Caco-2 (cell line): ENCODE results near the gene SPART. TPM values are rescaled to one million over a fixed set of nuclear protein-coding genes. Genes with fewer than 3 reads are reported as not detected.
"Not testable (repeated sequence)": the region's sequence is repeated elsewhere in the genome, so short reads cannot be mapped to it uniquely, and the experiment has no call there.

Source experiments
- BruUV-seq: library from RNA; stranded (reverse); fragments of 400-500 nt; replicated peaks from 2 replicates; lab custom pipeline; 2021; lab: Mats Ljungman, UMichigan
- CTCF ChIA-PET: fragments of 300-600 bp; sonication (Branson Sonifier 250); formaldehyde crosslinking; loops from one replicate; lab custom pipeline; 2022; ENCODE audit warnings: antibody characterized with exemption; lab: Charles Lee
- POLR2A ChIA-PET: fragments of 300-600 bp; sonication (Branson Sonifier 250); formaldehyde crosslinking; loops from one replicate; lab custom pipeline; 2022; ENCODE audit warnings: antibody characterized with exemption; lab: Charles Lee
- DNase-seq, 2 experiments: peaks; one replicate each; pipeline versions ENCODE4 v3.0.0 to v3.0.0-alpha.2; 2020 to 2022
- H3K27me3 ChIP-seq: replicated peaks from 2 replicates; pipeline ENCODE4 v1.6.0; 2011; ENCODE audit warnings: low read length; ENCODE audit not compliant: control insufficient read depth, insufficient read depth
- H3K36me3 ChIP-seq: 2 replicates; pipeline ENCODE4 v1.5.1; 2011; ENCODE audit warnings: low read length; ENCODE audit not compliant: control insufficient read depth, insufficient read depth
- H3K4me1 ChIP-seq: fragments of 250-450 bp; sonication (Bioruptor Pico); 2 replicates; pipeline ENCODE4 v1.5.1; 2020; ENCODE audit warnings: mild to moderate bottlenecking
- H3K4me3 ChIP-seq: 2 replicates; pipeline ENCODE4 v1.5.1; 2011; ENCODE audit warnings: low read depth, mild to moderate bottlenecking, control low read depth, low read length
- H3K9me3 ChIP-seq: fragments of 250-450 bp; sonication (Bioruptor Pico); 2 replicates; pipeline ENCODE4 v1.5.1; 2020; ENCODE audit warnings: mild to moderate bottlenecking, moderate library complexity
- H3K27ac Mint-ChIP-seq: one replicate; pipeline ENCODE4 v1.8.0; 2022; ENCODE audit warnings: mixed read lengths; ENCODE audit not compliant: unreplicated experiment
- H3K27me3 Mint-ChIP-seq: one replicate; pipeline ENCODE4 v1.8.0; 2022; ENCODE audit warnings: mixed read lengths; ENCODE audit not compliant: insufficient read depth, unreplicated experiment
- H3K36me3 Mint-ChIP-seq: one replicate; pipeline ENCODE4 v1.8.0; 2022; ENCODE audit warnings: mild to moderate bottlenecking, mixed read lengths; ENCODE audit not compliant: insufficient read depth, unreplicated experiment
- H3K4me1 Mint-ChIP-seq: one replicate; pipeline ENCODE4 v1.8.0; 2022; ENCODE audit warnings: low read depth, mixed read lengths; ENCODE audit not compliant: unreplicated experiment
- H3K4me3 Mint-ChIP-seq: one replicate; pipeline ENCODE4 v1.8.0; 2022; ENCODE audit warnings: mild to moderate bottlenecking, moderate library complexity, mixed read lengths; ENCODE audit not compliant: unreplicated experiment
- H3K9me3 Mint-ChIP-seq: one replicate; pipeline ENCODE4 v1.8.0; 2022; ENCODE audit warnings: mixed read lengths; ENCODE audit not compliant: unreplicated experiment
- intact Hi-C: fragments of 100-400 bp; cut with micrococcal nuclease; formaldehyde crosslinking; loops from one replicate; pipeline ENCODE4 v1.10.0; 2022; ENCODE audit not compliant: unreplicated experiment
- total RNA-seq: library from RNA; stranded (reverse); gene quantifications from 2 replicates; pipeline ENCODE4 v1.2.3, GENCODE V29; 2022
- TF ChIP-seq, protein P1 (sequence below), 2 experiments: fragments of 200-600 bp in 1 of 2; IDR thresholded peaks; 1 replicate in 1 of 2; 2 replicates in 1 of 2; pipeline versions ENCODE4 v1.5.1 to v1.8.0; 2011 to 2022; ENCODE audit warnings: antibody characterized with exemption in 1 of 2, control low read depth in 1 of 2, inconsistent platforms in 1 of 2, low read depth in 1 of 2, low read length in 1 of 2, mild to moderate bottlenecking in 1 of 2, moderate library complexity in 1 of 2; ENCODE audit not compliant: insufficient read depth in 1 of 2, severe bottlenecking in 1 of 2, unreplicated experiment in 1 of 2

The SPART gene
- total RNA-seq, 1 experiment from 2014 or later, result not detected

DNA sequence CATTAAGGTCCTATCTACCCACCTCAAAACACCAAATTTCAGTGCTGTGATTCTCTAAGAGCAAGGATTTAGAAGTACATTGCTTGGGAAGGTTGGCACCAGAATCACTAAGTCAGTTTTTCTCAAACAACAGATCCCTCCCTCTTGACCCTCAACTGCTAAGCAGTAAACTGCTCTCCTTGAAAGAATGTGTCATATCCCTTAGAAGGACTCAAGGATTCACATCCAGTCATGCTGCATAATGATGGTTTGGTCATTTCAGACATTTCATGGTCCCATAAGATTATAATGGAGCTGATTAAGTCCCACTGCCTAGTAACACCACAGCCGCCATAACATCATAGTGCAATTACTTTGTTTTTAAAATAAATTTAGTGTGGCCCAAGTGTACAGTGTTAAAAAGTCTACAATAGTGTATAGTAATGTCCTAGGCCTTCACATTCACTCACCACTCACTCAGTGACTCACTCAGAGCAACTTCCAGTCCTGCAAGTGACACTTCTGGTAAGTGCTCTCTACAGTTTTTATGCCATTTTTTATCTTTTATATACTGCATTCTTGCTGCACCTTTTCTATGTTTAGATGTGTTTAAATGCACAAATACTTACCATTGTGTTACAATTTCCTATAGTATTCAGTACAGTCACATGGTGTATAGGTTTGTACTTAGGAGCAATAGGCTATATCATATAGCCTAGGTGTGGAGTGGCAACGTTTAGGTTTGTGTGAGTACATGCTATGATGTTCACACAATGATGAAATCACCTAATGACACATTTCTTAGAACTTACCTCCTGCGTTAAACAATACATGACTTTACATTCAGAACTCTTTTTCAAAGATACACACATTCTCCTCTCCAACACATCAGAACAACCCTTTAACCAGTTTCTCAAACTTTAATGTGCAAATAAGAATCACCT lies 32.9 kb downstream of the SPART start:
- POLR2A ChIA-PET, result no interaction called here
- no peaks in the 10 kb centered on the region for H3K36me3 Mint-ChIP-seq

DNA sequence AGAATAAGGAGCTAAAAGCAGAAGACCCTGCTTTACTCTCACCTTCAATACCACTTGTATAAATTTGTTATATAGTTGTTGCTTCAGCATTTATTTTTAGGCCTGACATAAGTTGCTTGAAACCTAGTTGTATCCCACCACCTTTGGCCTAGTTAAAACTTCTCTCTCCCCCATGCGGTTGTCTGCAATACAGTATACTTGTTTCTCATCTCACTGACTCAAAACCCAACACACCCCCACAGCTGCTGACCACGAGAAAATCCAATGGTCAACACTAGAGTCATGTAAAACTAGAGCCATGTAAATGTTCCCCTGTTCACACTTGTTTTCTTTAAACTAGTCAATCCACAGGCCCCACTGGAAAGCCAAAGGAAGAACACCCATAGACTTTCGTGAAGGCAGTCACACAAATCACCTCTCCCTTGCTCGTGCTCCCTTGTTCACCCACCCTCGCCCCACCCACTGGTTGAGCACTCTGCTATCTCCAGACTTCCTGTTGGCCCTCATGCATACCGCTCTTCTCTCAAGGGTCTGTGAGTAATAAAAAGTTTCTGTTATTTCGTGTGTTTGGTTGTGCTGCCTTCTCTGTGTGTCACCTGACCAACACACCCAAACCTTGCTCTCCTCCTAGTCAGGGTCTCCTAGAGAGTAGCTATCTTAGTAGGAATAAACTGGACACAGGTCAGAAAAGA lies 35.6 kb downstream of the SPART start:
- Histone ChIP-seq H3K36me3 (no peaks in the 10 kb centered on the region), H3K4me3 (no peak overlapping the region), H3K27me3 (no peaks in the 10 kb centered on the region), H3K4me1 (no peaks in the 10 kb centered on the region), H3K9me3 (no peaks in the 10 kb centered on the region; the same call in 1 of the 2 replicates)
- no TSS peak for BruUV-seq
- Mint-ChIP-seq H3K9me3 (no peaks in the 10 kb centered on the region), H3K27ac (no peak overlapping the region), H3K27me3 (no peaks in the 10 kb centered on the region), H3K4me3 (no peak overlapping the region), H3K36me3 (no peaks in the 10 kb centered on the region), H3K4me1 (no peaks in the 10 kb centered on the region)
- DNase-seq, result no peak
- CTCF ChIA-PET, result no interaction called here
- intact Hi-C loops, result no loop called here
- POLR2A ChIA-PET, result no interaction called here
- TF ChIP-seq, protein P1, sequence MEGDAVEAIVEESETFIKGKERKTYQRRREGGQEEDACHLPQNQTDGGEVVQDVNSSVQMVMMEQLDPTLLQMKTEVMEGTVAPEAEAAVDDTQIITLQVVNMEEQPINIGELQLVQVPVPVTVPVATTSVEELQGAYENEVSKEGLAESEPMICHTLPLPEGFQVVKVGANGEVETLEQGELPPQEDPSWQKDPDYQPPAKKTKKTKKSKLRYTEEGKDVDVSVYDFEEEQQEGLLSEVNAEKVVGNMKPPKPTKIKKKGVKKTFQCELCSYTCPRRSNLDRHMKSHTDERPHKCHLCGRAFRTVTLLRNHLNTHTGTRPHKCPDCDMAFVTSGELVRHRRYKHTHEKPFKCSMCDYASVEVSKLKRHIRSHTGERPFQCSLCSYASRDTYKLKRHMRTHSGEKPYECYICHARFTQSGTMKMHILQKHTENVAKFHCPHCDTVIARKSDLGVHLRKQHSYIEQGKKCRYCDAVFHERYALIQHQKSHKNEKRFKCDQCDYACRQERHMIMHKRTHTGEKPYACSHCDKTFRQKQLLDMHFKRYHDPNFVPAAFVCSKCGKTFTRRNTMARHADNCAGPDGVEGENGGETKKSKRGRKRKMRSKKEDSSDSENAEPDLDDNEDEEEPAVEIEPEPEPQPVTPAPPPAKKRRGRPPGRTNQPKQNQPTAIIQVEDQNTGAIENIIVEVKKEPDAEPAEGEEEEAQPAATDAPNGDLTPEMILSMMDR (IDR thresholded peaks at IDR 0.05; ENCODE audit: insufficient read depth in 1 of 2, low read depth in 1 of 2, low read length in 1 of 2, severe bottlenecking in 1 of 2, unreplicated experiment in 1 of 2), result no peak

More for the DNA sequence above, 32.9 kb downstream of the SPART start:
- CTCF ChIA-PET, result no interaction called here
- TF ChIP-seq, protein P1 (IDR thresholded peaks at IDR 0.05; ENCODE audit: insufficient read depth in 1 of 2, low read depth in 1 of 2, low read length in 1 of 2, severe bottlenecking in 1 of 2, unreplicated experiment in 1 of 2), result no peak
- no TSS peak for BruUV-seq
- Mint-ChIP-seq H3K27me3 (peaks cover 3% of the 10 kb centered on the region), H3K4me1 (no peaks in the 10 kb centered on the region), H3K4me3 (no peak overlapping the region), H3K27ac (no peak overlapping the region), H3K9me3 (peaks cover 6% of the 10 kb centered on the region)
- intact Hi-C loops, result no loop called here
- Histone ChIP-seq H3K27me3 (no peaks in the 10 kb centered on the region), H3K4me3 (no peak overlapping the region), H3K36me3 (no peaks in the 10 kb centered on the region), H3K9me3 (no peaks in the 10 kb centered on the region; the same call in 1 of the 2 replicates), H3K4me1 (no peaks in the 10 kb centered on the region)
- DNase-seq, result no peak

DNA sequence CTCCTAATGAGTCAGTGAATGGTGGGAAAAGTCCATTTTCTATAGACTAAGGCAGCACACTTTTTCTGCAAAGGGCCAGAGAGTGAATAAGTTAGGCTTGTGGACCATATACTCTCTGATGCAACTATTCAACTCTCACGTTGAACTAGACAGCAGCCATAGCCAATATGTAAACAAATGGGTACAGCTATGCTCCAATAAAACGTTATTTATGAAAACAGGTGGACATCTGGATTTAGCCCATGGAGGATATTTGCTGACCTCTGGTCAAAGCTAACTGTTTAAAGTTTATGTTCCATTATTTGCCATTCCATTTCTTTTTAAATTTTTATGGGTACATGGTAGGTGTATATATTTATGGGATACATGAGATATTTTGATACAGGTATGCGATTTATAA lies 43.9 kb downstream of the SPART start:
- H3K9me3 Mint-ChIP-seq, result no peaks in the 10 kb centered on the region
- no peaks in the 10 kb centered on the region for H3K36me3 ChIP-seq
- no peak overlapping the region for H3K4me3 ChIP-seq
- H3K36me3 Mint-ChIP-seq, result peaks cover 4% of the 10 kb centered on the region
- peaks cover 2% of the 10 kb centered on the region for H3K27me3 Mint-ChIP-seq
- H3K27me3 ChIP-seq, result no peaks in the 10 kb centered on the region
- DNase-seq, result no peak
- no peaks in the 10 kb centered on the region for H3K4me1 ChIP-seq
- no peak overlapping the region for H3K4me3 Mint-ChIP-seq
- ChIA-PET POLR2A (no interaction called here), CTCF (no interaction called here)
- intact Hi-C loops, result no loop called here
- H3K4me1 Mint-ChIP-seq, result no peaks in the 10 kb centered on the region
- TF ChIP-seq, protein P1 (IDR thresholded peaks at IDR 0.05; ENCODE audit: insufficient read depth in 1 of 2, low read depth in 1 of 2, low read length in 1 of 2, severe bottlenecking in 1 of 2, unreplicated experiment in 1 of 2), result no peak
- H3K27ac Mint-ChIP-seq, result no peak overlapping the region
- no TSS peak for BruUV-seq
- H3K9me3 ChIP-seq, result 0 out of 2 replicates have a peak, but pooled peaks cover 5% of the 10 kb centered on the region

DNA sequence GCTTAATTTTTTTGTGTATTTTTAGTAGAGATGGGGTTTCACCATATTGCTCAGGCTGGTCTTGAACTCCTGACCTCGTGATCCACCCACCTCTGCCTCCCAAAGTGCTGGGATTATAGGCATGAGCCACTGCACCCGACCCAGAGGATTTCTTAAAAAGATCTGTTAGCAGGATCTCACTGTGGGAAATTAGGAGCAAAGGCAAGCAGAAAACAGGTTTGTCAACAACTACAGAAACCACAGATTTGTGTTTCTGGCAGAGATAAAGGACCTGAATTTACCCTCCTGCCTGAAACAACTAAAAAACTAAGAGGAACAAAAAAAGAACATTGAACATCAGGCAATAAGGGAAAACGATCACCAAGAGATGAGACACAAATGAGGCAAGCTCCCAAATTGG lies 46.7 kb downstream of the SPART start:
- DNase-seq, H3K27me3 ChIP-seq, H3K36me3 Mint-ChIP-seq, POLR2A ChIA-PET, H3K4me3 Mint-ChIP-seq, H3K36me3 ChIP-seq, H3K9me3 Mint-ChIP-seq, H3K4me1 Mint-ChIP-seq, intact Hi-C loops, CTCF ChIA-PET, BruUV-seq, H3K4me3 ChIP-seq, H3K27me3 Mint-ChIP-seq, H3K27ac Mint-ChIP-seq, H3K9me3 ChIP-seq, H3K4me1 ChIP-seq: not testable (repeated sequence)
